PC-3 (cell line): Measurements from ENCODE around the gene CCDC71. TPM values are rescaled to one million over a fixed set of nuclear protein-coding genes. Genes with fewer than 3 reads are reported as not detected.

Experiments
- ATAC-seq: fragments of 200-7000 bp; cut with Tn5 transposase; 2 replicates; pipeline ENCODE4 v1.9.1; 2020; ENCODE audit warnings: mild to moderate bottlenecking, moderate library complexity
- BruUV-seq: library from RNA; stranded (reverse); fragments of 400-500 nt; replicated peaks from 2 replicates; lab custom pipeline; 2021; lab: Mats Ljungman, UMichigan
- CTCF ChIA-PET: fragments of 300-600 bp; sonication (Branson Sonifier 250); formaldehyde crosslinking; loops from one replicate; lab custom pipeline; 2022; ENCODE audit warnings: antibody characterized with exemption; lab: Charles Lee
- POLR2A ChIA-PET: fragments of 300-600 bp; sonication (Branson Sonifier 250); formaldehyde crosslinking; loops from one replicate; lab custom pipeline; 2022; ENCODE audit warnings: antibody characterized with exemption; ENCODE audit not compliant: unreplicated experiment; lab: Charles Lee
- DNase-seq: peaks from one replicate; pipeline ENCODE4 v3.0.0-alpha.2; 2015
- H2AFZ ChIP-seq: fragments of 300-600 bp; sonication (generic); 2 replicates; pipeline ENCODE4 v1.6.0; 2016; ENCODE audit warnings: antibody characterized with exemption, low read length
- H3F3A ChIP-seq: fragments of 300-600 bp; sonication (generic); one replicate; pipeline ENCODE4 v1.6.0; 2017; ENCODE audit warnings: antibody characterized with exemption, low read length, control low read depth, mild to moderate bottlenecking; ENCODE audit not compliant: unreplicated experiment
- H3K27ac ChIP-seq: fragments of 300-600 bp; sonication (generic); 2 replicates; pipeline ENCODE4 v1.5.1; 2016; ENCODE audit warnings: mild to moderate bottlenecking, low read length
- H3K27me3 ChIP-seq: fragments of 300-600 bp; sonication (generic); 2 replicates; pipeline ENCODE4 v1.6.1; 2016; ENCODE audit warnings: low read length, mixed read lengths
- H3K36me3 ChIP-seq: fragments of 300-600 bp; sonication (generic); 2 replicates; pipeline ENCODE4 v1.6.1; 2016; ENCODE audit warnings: low read depth, mixed run types, low read length, mixed read lengths
- H3K4me1 ChIP-seq: fragments of 300-600 bp; sonication (generic); 2 replicates; pipeline ENCODE4 v1.5.1; 2016; ENCODE audit warnings: low read length; ENCODE audit not compliant: insufficient read depth
- H3K4me2 ChIP-seq: fragments of 300-600 bp; sonication (generic); 2 replicates; pipeline ENCODE4 v1.6.0; 2016; ENCODE audit warnings: low read length
- H3K4me3 ChIP-seq: fragments of 300-600 bp; sonication (generic); 2 replicates; pipeline ENCODE4 v1.5.1; 2016; ENCODE audit warnings: mild to moderate bottlenecking, low read length, mixed read lengths
- H3K79me2 ChIP-seq: fragments of 300-600 bp; sonication (generic); 2 replicates; pipeline ENCODE4 v1.6.1; 2017; ENCODE audit warnings: low read length, mixed read lengths
- H3K9ac ChIP-seq: fragments of 300-600 bp; sonication (generic); 2 replicates; pipeline ENCODE4 v1.6.0; 2016; ENCODE audit warnings: mild to moderate bottlenecking, low read length
- H3K9me2 ChIP-seq: fragments of 300-600 bp; sonication (generic); replicated peaks from 2 replicates; pipeline ENCODE4 v1.6.1; 2016; ENCODE audit warnings: mixed run types, low read length, mixed read lengths
- H3K9me3 ChIP-seq: fragments of 300-600 bp; sonication (generic); 2 replicates; pipeline ENCODE4 v1.6.1; 2016; ENCODE audit warnings: low read length, mixed read lengths
- H4K20me1 ChIP-seq: fragments of 300-600 bp; sonication (generic); 2 replicates; pipeline ENCODE4 v1.6.1; 2016; ENCODE audit warnings: low read length, mixed read lengths
- CTCF ChIP-seq: fragments of 300-600 bp; sonication (generic); conservative IDR thresholded peaks from 2 replicates; pipeline ENCODE4 v1.5.1; 2017; ENCODE audit warnings: antibody characterized with exemption, low read depth, mild to moderate bottlenecking, low read length
- EZH2 ChIP-seq: fragments of 300-600 bp; sonication (generic); IDR thresholded peaks from one replicate; pipeline ENCODE4 v1.6.1; 2017; ENCODE audit warnings: antibody characterized with exemption, mild to moderate bottlenecking, low read length; ENCODE audit not compliant: unreplicated experiment
- EZH2phosphoT487 ChIP-seq: fragments of 300-600 bp; sonication (generic); IDR thresholded peaks from 2 replicates; pipeline ENCODE4 v1.6.1; 2018; ENCODE audit warnings: mild to moderate bottlenecking, antibody characterized with exemption, low read length, borderline replicate concordance
- intact Hi-C: fragments of 100-400 bp; cut with micrococcal nuclease; formaldehyde crosslinking; loops from 2 replicates; pipeline ENCODE4 v1.9.0; 2023
- total RNA-seq: library from RNA; depleted of rRNA; stranded (reverse); fragments of >200 nt; gene quantifications from 2 replicates; pipeline ENCODE4 v1.2.3, GENCODE V29; 2014

Gene CCDC71
- total RNA-seq, 1 experiment from 2014 or later, result 19.4 TPM

- POLR2A ChIA-PET, result no interaction called here
- H3K4me3 ChIP-seq, result no peak overlapping the region
- H3K4me1 ChIP-seq, result no peaks in the 10 kb centered on the region
- H2AFZ ChIP-seq, result no peak overlapping the region
- H3K4me2 ChIP-seq, result no peak overlapping the region
- DNase-seq (no peak), ATAC-seq (no peak)
- no peaks in the 10 kb centered on the region for H3F3A ChIP-seq
- H3K27ac ChIP-seq, result no peak overlapping the region
- no peaks in the 10 kb centered on the region for H3K9me2 ChIP-seq
- no TSS peak for BruUV-seq
- H3K9me3 ChIP-seq, result no peaks in the 10 kb centered on the region
- no peaks in the 10 kb centered on the region for H3K27me3 ChIP-seq
- H3K36me3 ChIP-seq, result no peaks in the 10 kb centered on the region
- no peak for TF ChIP-seq EZH2phosphoT487
- TF ChIP-seq EZH2, result no peak
- no peak for TF ChIP-seq CTCF
- no peaks in the 10 kb centered on the region for H3K79me2 ChIP-seq
- no peaks in the 10 kb centered on the region for H4K20me1 ChIP-seq
- CTCF ChIA-PET, result no interaction called here
- intact Hi-C loops, result no loop called here
- H3K9ac ChIP-seq, result no peak overlapping the region
Measured at GRCh38 chr3:49153349-49153912, 12.7 kb downstream of the CCDC71 start.

DNA sequence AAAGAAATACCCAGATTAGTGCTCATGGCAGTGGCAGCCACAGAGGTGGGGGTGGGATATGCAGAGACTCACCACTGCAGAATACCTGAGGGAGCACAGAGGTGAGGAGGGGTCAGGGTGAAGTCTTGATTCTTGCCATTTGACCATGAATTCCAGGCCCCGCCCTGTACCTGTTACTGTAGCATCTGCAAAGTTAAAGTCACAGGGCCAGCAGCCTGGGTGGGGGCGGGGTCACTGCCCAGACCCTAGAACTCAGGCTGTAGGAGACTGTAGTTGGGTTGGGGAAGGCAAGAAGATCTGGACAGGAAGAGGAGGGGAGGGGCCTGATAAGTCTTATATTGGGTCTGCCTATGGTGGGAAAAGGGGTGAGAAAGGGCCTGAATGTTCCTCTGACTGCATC is 14.5 kb downstream of the CCDC71 start:
- intact Hi-C loops, result no loop called here
- Histone ChIP-seq H3K9me3 (no peaks in the 10 kb centered on the region), H3K27me3 (no peaks in the 10 kb centered on the region), H3K4me3 (no peak overlapping the region), H3K9me2 (no peaks in the 10 kb centered on the region), H3K36me3 (no peaks in the 10 kb centered on the region), H3K27ac (no peak overlapping the region), H3K9ac (no peak overlapping the region), H3K4me1 (no peaks in the 10 kb centered on the region), H3F3A (no peaks in the 10 kb centered on the region), H3K4me2 (no peak overlapping the region), H2AFZ (no peak overlapping the region), H4K20me1 (no peaks in the 10 kb centered on the region), H3K79me2 (no peaks in the 10 kb centered on the region)
- ChIA-PET POLR2A (interaction anchor here (0.6 kb wide), 1 partner anchor 19 kb away, joined by 4 read pairs; no protein-coding TSS in a partner anchor), CTCF (no interaction called here)
- no TSS peak for BruUV-seq
- TF ChIP-seq EZH2phosphoT487, result no peak
- DNase-seq (no peak), ATAC-seq (no peak)

GRCh38 chr3:49148159-49148558 is 18.0 kb downstream of the CCDC71 start:
- Histone ChIP-seq H3K9me2 (no peaks in the 10 kb centered on the region), H3K27ac (no peak overlapping the region), H4K20me1 (no peaks in the 10 kb centered on the region), H3K36me3 (no peaks in the 10 kb centered on the region), H3K27me3 (no peaks in the 10 kb centered on the region), H3K9ac (no peak overlapping the region), H2AFZ (no peak overlapping the region), H3K4me3 (no peak overlapping the region), H3K4me2 (no peak overlapping the region), H3K79me2 (no peaks in the 10 kb centered on the region), H3F3A (no peaks in the 10 kb centered on the region), H3K4me1 (no peaks in the 10 kb centered on the region), H3K9me3 (no peaks in the 10 kb centered on the region)
- POLR2A ChIA-PET, result no interaction called here
- no TSS peak for BruUV-seq
- intact Hi-C loops, result no loop called here
- TF ChIP-seq CTCF, result no peak
- no peak for TF ChIP-seq EZH2
- no peak for TF ChIP-seq EZH2phosphoT487
- CTCF ChIA-PET, result interaction anchor here (0.6 kb wide), 1 partner anchor 550 kb away, joined by 7 read pairs; no protein-coding TSS in a partner anchor
- no peak for DNase-seq
- no peak for ATAC-seq
